Measurements from ENCODE around the gene SNRPA. TPM values are rescaled to one million over a fixed set of nuclear protein-coding genes. Genes with fewer than 3 reads are reported as not detected.
"Not testable (repeated sequence)": the region's sequence is repeated elsewhere in the genome, so short reads cannot be mapped to it uniquely, and the experiment has no call there.

Gene SNRPA
- total RNA-seq, 4 donors from 2014 or later = 24.5 to 56.0 (median 48.2) TPM

GRCh38 chr19:40783711-40784110 lies 32.7 kb downstream of the SNRPA start:
- H3K27ac ChIP-seq = no peak overlapping the region
- WGBS, 2 donors (ENCODE audit: low coverage in 1 of 2) = no CpG with 5 or more reads among the region's 14 CpGs
- ATAC-seq = no peak
- no peaks in the 10 kb centered on the region for H3K27me3 ChIP-seq
- no peak overlapping the region for H3K4me3 ChIP-seq
- peaks cover 0 to 12% (median 6%) of the 10 kb centered on the region in 3 donors for H3K4me1 ChIP-seq
- TF ChIP-seq EP300 (IDR thresholded peaks at IDR 0.05) (no peak), POLR2A (IDR thresholded peaks at IDR 0.05) (no peak), POLR2AphosphoS5 (IDR thresholded peaks at IDR 0.05) (no peak), CTCF (IDR thresholded peaks at IDR 0.05) (no peak)
- no peaks in the 10 kb centered on the region for H3K9me3 ChIP-seq
- H3K36me3 ChIP-seq = peaks cover 0 to 56% of the 10 kb centered on the region in 2 donors

GRCh38 chr19:40784146-40784545 lies 33.1 kb downstream of the SNRPA start:
- 75 to 78% methylated on average over 1 of the region's 2 CpGs for WGBS, 2 donors (ENCODE audit: low coverage in 1 of 2)
- H3K36me3 ChIP-seq = peaks cover 0 to 60% of the 10 kb centered on the region in 2 donors
- not testable (repeated sequence) for ATAC-seq, H3K27ac ChIP-seq, H3K4me3 ChIP-seq, H3K4me1 ChIP-seq, H3K27me3 ChIP-seq, H3K9me3 ChIP-seq

- no CpG with 5 or more reads among the region's 1 CpG for WGBS, 2 donors (ENCODE audit: low coverage in 1 of 2)
- Histone ChIP-seq H3K36me3 (peaks cover 0 to 66% of the 10 kb centered on the region in 2 donors), H3K4me1 (no peaks in the 10 kb centered on the region), H3K9me3 (no peaks in the 10 kb centered on the region), H3K4me3 (no peak overlapping the region), H3K27me3 (no peaks in the 10 kb centered on the region), H3K27ac (no peak overlapping the region)
- TF ChIP-seq EP300 (IDR thresholded peaks at IDR 0.05) (no peak), CTCF (IDR thresholded peaks at IDR 0.05) (no peak), POLR2A (IDR thresholded peaks at IDR 0.05) (no peak), POLR2AphosphoS5 (IDR thresholded peaks at IDR 0.05) (no peak)
- ATAC-seq = no peak
These were observed 34.5 kb downstream of the SNRPA start for GRCh38 chr19:40785526-40785925.

- no peak for ATAC-seq
- Histone ChIP-seq H3K4me1 (no peaks in the 10 kb centered on the region), H3K36me3 (peaks cover 0 to 72% of the 10 kb centered on the region in 2 donors), H3K27me3 (no peaks in the 10 kb centered on the region), H3K4me3 (no peak overlapping the region), H3K27ac (no peak overlapping the region), H3K9me3 (no peaks in the 10 kb centered on the region)
- no peak for TF ChIP-seq POLR2A (IDR thresholded peaks at IDR 0.05)
- TF ChIP-seq POLR2AphosphoS5 (IDR thresholded peaks at IDR 0.05) = no peak
- TF ChIP-seq EP300 (IDR thresholded peaks at IDR 0.05) = no peak
- no peak for TF ChIP-seq CTCF (IDR thresholded peaks at IDR 0.05)
- 87 to 90% methylated on average over 4 to 13 of the region's 25 CpGs for WGBS, 2 donors (ENCODE audit: low coverage in 1 of 2)
These were observed 35.3 kb downstream of the SNRPA start for GRCh38 chr19:40786060-40787037.

GRCh38 chr19:40791349-40791748 lies 40.3 kb downstream of the SNRPA start:
- H3K9me3 ChIP-seq = no peaks in the 10 kb centered on the region
- no peaks in the 10 kb centered on the region for H3K4me1 ChIP-seq
- no peaks in the 10 kb centered on the region for H3K27me3 ChIP-seq
- H3K36me3 ChIP-seq = peaks cover 0 to 70% of the 10 kb centered on the region in 2 donors
- TF ChIP-seq POLR2AphosphoS5 (IDR thresholded peaks at IDR 0.05) = no peak
- no peak for TF ChIP-seq CTCF (IDR thresholded peaks at IDR 0.05)
- no peak for TF ChIP-seq EP300 (IDR thresholded peaks at IDR 0.05)
- TF ChIP-seq POLR2A (IDR thresholded peaks at IDR 0.05) = no peak
- no peak overlapping the region for H3K27ac ChIP-seq
- ATAC-seq = no peak
- WGBS, 2 donors (ENCODE audit: low coverage in 1 of 2) = 81% methylated on average over 6 of the region's 7 CpGs; no CpG with 5 or more reads in 1 of the 2 donors
- no peak overlapping the region for H3K4me3 ChIP-seq
